GM12878 (cell line): ENCODE results near the gene GCNT2. TPM values are rescaled to one million over a fixed set of nuclear protein-coding genes. Genes with fewer than 3 reads are reported as not detected.

Experiments
- ATAC-seq: fragments of 200-7000 bp; cut with Tn5 transposase; 3 replicates; pipeline ENCODE4 v1.9.1; 2020; ENCODE audit warnings: mild to moderate bottlenecking, moderate library complexity
- BruUV-seq: library from RNA; stranded (reverse); fragments of 400-500 nt; replicated peaks from 2 replicates; lab custom pipeline; 2021; lab: Mats Ljungman, UMichigan
- CTCF ChIA-PET: fragments of 300-600 bp; sonication (Branson Sonifier 250); formaldehyde crosslinking; extraction: SDS; loops from one replicate; lab custom pipeline; 2021; ENCODE audit warnings: inconsistent platforms; lab: Yijun Ruan, JAX
- POLR2A ChIA-PET: fragments of 350-600 bp; formaldehyde crosslinking; extraction: SDS; loops from one replicate; lab custom pipeline; 2021; ENCODE audit warnings: inconsistent platforms; lab: Charles Lee
- RAD21 ChIA-PET: fragments of 300-600 bp; sonication (Branson Sonifier 250); formaldehyde crosslinking; loops from one replicate; lab custom pipeline; 2023; ENCODE audit warnings: antibody characterized with exemption; ENCODE audit not compliant: unreplicated experiment; lab: Charles Lee
- SMC1A ChIA-PET: fragments of 300-600 bp; sonication (Branson Sonifier 250); formaldehyde crosslinking; loops from one replicate; lab custom pipeline; 2023; ENCODE audit not compliant: unreplicated experiment, uncharacterized antibody; lab: Charles Lee
- DNase-seq: peaks from one replicate; pipeline ENCODE4 v3.0.0-alpha.2; 2011; ENCODE audit warnings: low read depth, low spot score
- FAIRE-seq: peaks from 3 replicates; lab custom pipeline; 2011; peaks lifted over from hg19 to GRCh38; lab: Jason Lieb, UNC
- H2AFZ ChIP-seq: 2 replicates; pipeline ENCODE4 v1.6.0; 2011; ENCODE audit warnings: low read depth, low read length, control low read depth; ENCODE audit not compliant: control insufficient read depth
- H3K27ac ChIP-seq: 2 replicates; pipeline ENCODE4 v1.5.1; 2011; ENCODE audit warnings: control low read depth; ENCODE audit not compliant: control insufficient read depth, insufficient read depth
- H3K27me3 ChIP-seq, 2 experiments: replicated peaks in 1 of 2; 2 replicates each; pipeline versions ENCODE4 v1.6.0 to v1.6.1; 2011; ENCODE audit warnings: low read length in 1 of 2; ENCODE audit not compliant: control insufficient read depth in 2 of 2, insufficient read depth in 2 of 2
- H3K36me3 ChIP-seq, 2 experiments: 2 replicates each; pipeline ENCODE4 v1.5.1; 2011; ENCODE audit warnings: low read length in 1 of 2; ENCODE audit not compliant: control insufficient read depth in 2 of 2, insufficient read depth in 2 of 2
- H3K4me1 ChIP-seq: 2 replicates; pipeline ENCODE4 v1.6.1; 2011; ENCODE audit warnings: mild to moderate bottlenecking, low read length, moderate library complexity, mixed read lengths; ENCODE audit not compliant: control insufficient read depth, insufficient read depth
- H3K4me2 ChIP-seq: 2 replicates; pipeline ENCODE4 v1.6.0; 2011; ENCODE audit warnings: control low read depth; ENCODE audit not compliant: control insufficient read depth, insufficient read depth
- H3K4me3 ChIP-seq: fragments of 200-600 bp; sonication (generic); 2 replicates; pipeline ENCODE4 v1.5.1; 2016
- H3K79me2 ChIP-seq: 2 replicates; pipeline ENCODE4 v1.6.0; 2011; ENCODE audit warnings: low read length; ENCODE audit not compliant: control insufficient read depth, insufficient read depth
- H3K9ac ChIP-seq: 2 replicates; pipeline ENCODE4 v1.8.0; 2011; ENCODE audit warnings: low read length, control low read depth, mixed read lengths; ENCODE audit not compliant: control insufficient read depth, insufficient read depth
- H3K9me3 ChIP-seq: replicated peaks from 3 replicates; pipeline ENCODE4 v1.5.1; 2011; ENCODE audit warnings: mild to moderate bottlenecking, low read length; ENCODE audit not compliant: control insufficient read depth, insufficient read depth
- H4K20me1 ChIP-seq: 2 replicates; pipeline ENCODE4 v1.6.0; 2011; ENCODE audit not compliant: control insufficient read depth, insufficient read depth
- BMI1 ChIP-seq: fragments of 450-650 bp; IDR thresholded peaks from 2 replicates; pipeline ENCODE4 v1.6.1; 2016; ENCODE audit warnings: mild to moderate bottlenecking, moderate library complexity, borderline replicate concordance
- FOXM1 ChIP-seq: IDR thresholded peaks from 2 replicates; pipeline ENCODE4 v1.6.1; 2012; ENCODE audit warnings: low read depth, mild to moderate bottlenecking, inconsistent platforms, low read length, moderate library complexity
- GABPA ChIP-seq: IDR thresholded peaks from 2 replicates; pipeline ENCODE4 v1.6.1; 2014; ENCODE audit warnings: antibody characterized with exemption, low read depth, mild to moderate bottlenecking, inconsistent platforms
- HDAC2 ChIP-seq: fragments of 200-600 bp; sonication (generic); IDR thresholded peaks from 2 replicates; pipeline ENCODE4 v1.6.1; 2017
- HDGF ChIP-seq: fragments of 450-650 bp; IDR thresholded peaks from 2 replicates; pipeline ENCODE4 v1.6.1; 2016; ENCODE audit warnings: antibody characterized with exemption
- IKZF2 ChIP-seq, 2 experiments: fragments of 450-650 bp; IDR thresholded peaks; 2 replicates each; pipeline ENCODE4 v1.6.1; 2017; ENCODE audit warnings: mild to moderate bottlenecking in 2 of 2, moderate library complexity in 2 of 2
- TBL1XR1 ChIP-seq: IDR thresholded peaks from 2 replicates; pipeline ENCODE4 v1.6.1; 2012; ENCODE audit warnings: low read depth, low read length, improper control_type of control experiment
- ZNF274 ChIP-seq: IDR thresholded peaks from one replicate; pipeline ENCODE4 v1.8.0; 2011; ENCODE audit not compliant: insufficient read length, insufficient read depth
- WGBS: methylation state at CpG from one replicate; pipeline ENCODE4 v1.1.6; 2016; ENCODE audit warnings: low lambda C conversion rate; ENCODE audit not compliant: insufficient replicate concordance, insufficient coverage; ENCODE audit errors: missing lambda C conversion rate; 5-methylcytosine and 5-hydroxymethylcytosine counted together
- in situ Hi-C: fragments of 300-500 bp; cut with MboI; formaldehyde crosslinking; loops from 9 replicates; pipeline ENCODE4 v1.14.3; 2018; ENCODE audit warnings: mixed read lengths
- intact Hi-C: fragments of 100-400 bp; cut with micrococcal nuclease; formaldehyde crosslinking; loops from one replicate; pipeline ENCODE4 v1.14.2; 2022; ENCODE audit not compliant: unreplicated experiment
- polyA plus RNA-seq, 11 experiments: library from polyadenylated mRNA; depleted of rRNA in 4 of 11; unstranded in 6 of 11; stranded (reverse) in 5 of 11; fragments of >200 nt; fragmentation: Nextera tagmentation in 4 of 11; fragmentation: Illumina TruSeq in 1 of 11; extraction: Ambion mirVana in 4 of 11; extraction: Trizol in 1 of 11; gene quantifications; 1 replicate in 1 of 11; 2 replicates in 10 of 11; pipeline versions ENCODE4 v1.2.1 to v1.2.3, GENCODE V29; 2011 to 2016; ENCODE audit warnings: inconsistent platforms in 2 of 11, missing spikeins in 2 of 11, low read depth in 1 of 11
- total RNA-seq, 4 experiments: library from RNA; depleted of rRNA in 3 of 4; stranded (reverse); fragments of >200 nt in 3 of 4; fragmentation: Illumina TruSeq in 1 of 4; extraction: Trizol in 1 of 4; gene quantifications; 2 replicates each; pipeline versions ENCODE4 v1.2.1 to v1.2.3, GENCODE V29; 2013 to 2021
- TF ChIP-seq, protein P1 (sequence below): fragments of 450-650 bp; IDR thresholded peaks from 2 replicates; pipeline ENCODE4 v1.6.1; 2016; ENCODE audit warnings: mild to moderate bottlenecking, moderate library complexity, borderline replicate concordance

GCNT2 gene
- total and polyA plus RNA-seq, 10 of the 15 experiments (the other 5 are each of a cell fraction or from before 2014, with no cell fraction given): 5.0 to 21.6 (median 11.9) TPM

DNA sequence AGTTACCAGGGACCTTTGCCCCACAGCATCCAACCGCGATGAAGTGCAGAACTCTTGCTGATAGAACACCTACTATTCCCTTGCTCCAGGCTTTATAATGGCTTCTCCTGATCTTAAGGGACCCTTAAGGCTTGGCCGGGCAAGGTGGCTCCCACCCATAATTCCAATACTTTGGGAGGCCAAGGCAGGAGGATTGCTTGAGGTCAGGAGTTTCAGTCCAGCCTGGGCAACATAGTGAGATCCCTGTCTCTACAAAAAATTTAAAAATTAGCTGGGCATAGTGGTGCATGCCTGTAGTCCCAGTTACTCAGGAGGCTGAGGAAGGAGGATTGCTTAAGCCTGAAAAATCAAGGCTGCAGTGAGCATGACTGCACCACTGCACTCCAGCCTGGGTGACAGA is 68.8 kb downstream of the GCNT2 start (continued):
- TF ChIP-seq, protein P1, sequence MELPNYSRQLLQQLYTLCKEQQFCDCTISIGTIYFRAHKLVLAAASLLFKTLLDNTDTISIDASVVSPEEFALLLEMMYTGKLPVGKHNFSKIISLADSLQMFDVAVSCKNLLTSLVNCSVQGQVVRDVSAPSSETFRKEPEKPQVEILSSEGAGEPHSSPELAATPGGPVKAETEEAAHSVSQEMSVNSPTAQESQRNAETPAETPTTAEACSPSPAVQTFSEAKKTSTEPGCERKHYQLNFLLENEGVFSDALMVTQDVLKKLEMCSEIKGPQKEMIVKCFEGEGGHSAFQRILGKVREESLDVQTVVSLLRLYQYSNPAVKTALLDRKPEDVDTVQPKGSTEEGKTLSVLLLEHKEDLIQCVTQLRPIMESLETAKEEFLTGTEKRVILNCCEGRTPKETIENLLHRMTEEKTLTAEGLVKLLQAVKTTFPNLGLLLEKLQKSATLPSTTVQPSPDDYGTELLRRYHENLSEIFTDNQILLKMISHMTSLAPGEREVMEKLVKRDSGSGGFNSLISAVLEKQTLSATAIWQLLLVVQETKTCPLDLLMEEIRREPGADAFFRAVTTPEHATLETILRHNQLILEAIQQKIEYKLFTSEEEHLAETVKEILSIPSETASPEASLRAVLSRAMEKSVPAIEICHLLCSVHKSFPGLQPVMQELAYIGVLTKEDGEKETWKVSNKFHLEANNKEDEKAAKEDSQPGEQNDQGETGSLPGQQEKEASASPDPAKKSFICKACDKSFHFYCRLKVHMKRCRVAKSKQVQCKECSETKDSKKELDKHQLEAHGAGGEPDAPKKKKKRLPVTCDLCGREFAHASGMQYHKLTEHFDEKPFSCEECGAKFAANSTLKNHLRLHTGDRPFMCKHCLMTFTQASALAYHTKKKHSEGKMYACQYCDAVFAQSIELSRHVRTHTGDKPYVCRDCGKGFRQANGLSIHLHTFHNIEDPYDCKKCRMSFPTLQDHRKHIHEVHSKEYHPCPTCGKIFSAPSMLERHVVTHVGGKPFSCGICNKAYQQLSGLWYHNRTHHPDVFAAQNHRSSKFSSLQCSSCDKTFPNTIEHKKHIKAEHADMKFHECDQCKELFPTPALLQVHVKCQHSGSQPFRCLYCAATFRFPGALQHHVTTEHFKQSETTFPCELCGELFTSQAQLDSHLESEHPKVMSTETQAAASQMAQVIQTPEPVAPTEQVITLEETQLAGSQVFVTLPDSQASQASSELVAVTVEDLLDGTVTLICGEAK: no peak
- no peak for TF ChIP-seq HDAC2
- TF ChIP-seq TBL1XR1: no peak

DNA sequence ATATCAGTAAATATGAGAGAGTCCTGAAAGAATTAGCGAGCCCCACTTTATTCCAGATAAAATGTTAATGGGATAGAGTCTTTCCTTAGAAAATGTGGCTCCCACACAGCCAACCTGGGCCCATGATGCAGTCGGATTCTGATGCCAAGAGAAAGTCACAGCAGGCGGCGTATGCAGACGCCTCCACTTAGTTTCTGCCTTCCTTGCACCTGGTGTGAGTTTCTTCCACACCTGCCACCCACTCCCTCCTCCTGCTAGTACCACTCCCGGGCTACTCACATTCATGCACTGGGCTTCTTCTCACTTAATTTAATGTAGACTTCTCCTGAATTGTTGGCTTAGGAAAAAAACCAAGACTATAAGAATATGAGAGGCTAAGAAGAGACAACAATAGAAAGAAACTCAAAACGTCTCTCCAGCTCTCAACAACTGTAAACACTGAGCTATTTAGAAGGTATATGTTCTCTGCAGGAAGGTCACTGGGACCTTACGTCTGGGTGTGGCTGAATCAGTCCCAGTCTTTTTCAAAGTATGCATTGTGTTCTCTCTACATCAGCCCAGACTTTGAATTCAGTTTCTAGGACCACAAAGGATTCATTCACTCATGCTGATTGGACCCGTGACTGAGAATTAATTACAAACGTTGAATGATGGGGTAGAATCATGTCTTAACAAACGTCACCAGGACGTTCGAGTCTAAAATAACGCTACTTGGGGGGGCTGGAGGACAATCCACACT is 70.4 kb downstream of the GCNT2 start:
- H3K27me3 ChIP-seq: no peaks in the 10 kb centered on the region
- H3K4me1 ChIP-seq: no peaks in the 10 kb centered on the region; the same call in 1 of the 2 replicates
- CTCF ChIA-PET: no interaction called here
- H3K4me2 ChIP-seq: no peak overlapping the region
- RAD21 ChIA-PET: no interaction called here
- TF ChIP-seq GABPA (no peak), HDGF (no peak), ZNF274 (no peak), TBL1XR1 (no peak), BMI1 (no peak), FOXM1 (no peak), IKZF2 (IDR thresholded peaks at IDR 0.05) (no peak)
- TF ChIP-seq, all 136 proteins: peak for 0
- Histone ChIP-seq H3K27ac (no peak overlapping the region), H3K9me3 (no peaks in the 10 kb centered on the region), H3K4me3 (no peak overlapping the region), H2AFZ (no peak overlapping the region), H3K36me3 (no peaks in the 10 kb centered on the region; a peak in 2 of 4 replicates), H3K79me2 (peaks cover 6% of the 10 kb centered on the region), H3K9ac (no peak overlapping the region), H4K20me1 (no peaks in the 10 kb centered on the region)
- intact Hi-C loops (no loop called here), in situ Hi-C loops (no loop called here)
- BruUV-seq: no TSS peak
- SMC1A ChIA-PET: no interaction called here
- WGBS: 82% methylated on average over 14 of the region's 14 CpGs
- POLR2A ChIA-PET: interaction anchor here (0.6 kb wide), 1 partner anchor 58 kb away, joined by 9 read pairs; no protein-coding TSS in a partner anchor
- ATAC-seq (no peak), FAIRE-seq (no peak), DNase-seq (no peak)
